Left lung (tissue), 10 donors: ENCODE results near the gene SPTBN4. TPM values are rescaled to one million over a fixed set of nuclear protein-coding genes. Genes with fewer than 3 reads are reported as not detected.
A peak's percentile ranks its signal among the peaks of the same experiment; 100 is the strongest.

Experiments
- ATAC-seq: fragments of 200-7000 bp; cut with Tn5 transposase; one replicate; pipeline ENCODE4 v1.9.1; 2020; ENCODE audit warnings: moderate library complexity
- DNase-seq, 4 donors: peaks; one replicate each; pipeline ENCODE4 v3.0.0-alpha.2; 2013 to 2020
- H3K27ac ChIP-seq, 2 donors: fragments of 200-600 bp; sonication (generic) in 1 of 2; one replicate each; pipeline versions ENCODE4 v1.5.0 to v1.8.0; 2020 to 2021
- H3K27me3 ChIP-seq, 2 donors: fragments of 200-600 bp; sonication (generic) in 1 of 2; one replicate each; pipeline versions ENCODE4 v1.5.0 to v1.8.0; 2020 to 2021
- H3K36me3 ChIP-seq, 2 donors: fragments of 200-600 bp; sonication (generic) in 1 of 2; one replicate each; pipeline versions ENCODE4 v1.5.0 to v1.8.0; 2020 to 2021
- H3K4me1 ChIP-seq, 2 donors: fragments of 200-600 bp; one replicate each; pipeline ENCODE4 v1.8.0; 2021
- H3K4me3 ChIP-seq, 2 donors: fragments of 200-600 bp; sonication (generic) in 1 of 2; one replicate each; pipeline versions ENCODE4 v1.5.0 to v1.8.0; 2020 to 2021; ENCODE audit warnings: mild to moderate bottlenecking in 1 of 2
- H3K9me3 ChIP-seq, 2 donors: fragments of 200-600 bp; sonication (generic) in 1 of 2; one replicate each; pipeline versions ENCODE4 v1.5.0 to v1.8.0; 2020 to 2021
- intact Hi-C, 2 donors: fragments of 100-400 bp; cut with DNase I; formaldehyde crosslinking; loops; one replicate each; pipeline versions ENCODE4 v1.11.2 to v1.14.2; 2022
- polyA plus RNA-seq, 6 donors: library from polyadenylated mRNA; unstranded; fragments of 120-200 nt; gene quantifications; one replicate each; pipeline ENCODE4 v1.2.1, GENCODE V29; 2013; ENCODE audit not compliant: insufficient read length in 6 of 6
- total RNA-seq, 2 donors: library from RNA; stranded (reverse); fragmentation: NEBNext Ultra II Directional; extraction: Animal tissue kit (Norgen Biotek cat#: 25700); gene quantifications; one replicate each; pipeline ENCODE4 v1.2.1, GENCODE V29; 2021
- TF ChIP-seq, protein P1 (sequence below), 2 donors: fragments of 200-600 bp; sonication (generic) in 1 of 2; IDR thresholded peaks; one replicate each; pipeline versions ENCODE4 v1.5.0 to v1.8.0; 2021; ENCODE audit warnings: antibody characterized with exemption in 2 of 2
- donor health status: DM: no; HTN: yes; CAD: no.
- donor health status: DM: no; HTN: no; CAD: no.

Gene SPTBN4
- total and polyA plus RNA-seq, 8 donors: 0.42 to 2.5 (median 1.3) TPM

- DNase-seq (no peak), ATAC-seq (no peak)
- no peak overlapping the region for H3K4me3 ChIP-seq
- peaks cover 0 to 18% of the 10 kb centered on the region in 2 donors for H3K36me3 ChIP-seq
- TF ChIP-seq, protein P1, sequence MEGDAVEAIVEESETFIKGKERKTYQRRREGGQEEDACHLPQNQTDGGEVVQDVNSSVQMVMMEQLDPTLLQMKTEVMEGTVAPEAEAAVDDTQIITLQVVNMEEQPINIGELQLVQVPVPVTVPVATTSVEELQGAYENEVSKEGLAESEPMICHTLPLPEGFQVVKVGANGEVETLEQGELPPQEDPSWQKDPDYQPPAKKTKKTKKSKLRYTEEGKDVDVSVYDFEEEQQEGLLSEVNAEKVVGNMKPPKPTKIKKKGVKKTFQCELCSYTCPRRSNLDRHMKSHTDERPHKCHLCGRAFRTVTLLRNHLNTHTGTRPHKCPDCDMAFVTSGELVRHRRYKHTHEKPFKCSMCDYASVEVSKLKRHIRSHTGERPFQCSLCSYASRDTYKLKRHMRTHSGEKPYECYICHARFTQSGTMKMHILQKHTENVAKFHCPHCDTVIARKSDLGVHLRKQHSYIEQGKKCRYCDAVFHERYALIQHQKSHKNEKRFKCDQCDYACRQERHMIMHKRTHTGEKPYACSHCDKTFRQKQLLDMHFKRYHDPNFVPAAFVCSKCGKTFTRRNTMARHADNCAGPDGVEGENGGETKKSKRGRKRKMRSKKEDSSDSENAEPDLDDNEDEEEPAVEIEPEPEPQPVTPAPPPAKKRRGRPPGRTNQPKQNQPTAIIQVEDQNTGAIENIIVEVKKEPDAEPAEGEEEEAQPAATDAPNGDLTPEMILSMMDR (IDR thresholded peaks at IDR 0.05): no peak
- H3K27ac ChIP-seq: no peak overlapping the region
- no peaks in the 10 kb centered on the region for H3K9me3 ChIP-seq
- peaks cover 28 to 50% of the 10 kb centered on the region in 2 donors for H3K27me3 ChIP-seq
- intact Hi-C loops: loop anchor here in 1 of 2 donors (10.0 kb wide), 1 partner anchor 59 kb away; no protein-coding TSS in a partner anchor
- peaks cover 0 to 27% of the 10 kb centered on the region in 2 donors for H3K4me1 ChIP-seq
Observed at GRCh38 chr19:40594255-40594654, 127.5 kb downstream of the SPTBN4 start.

DNA sequence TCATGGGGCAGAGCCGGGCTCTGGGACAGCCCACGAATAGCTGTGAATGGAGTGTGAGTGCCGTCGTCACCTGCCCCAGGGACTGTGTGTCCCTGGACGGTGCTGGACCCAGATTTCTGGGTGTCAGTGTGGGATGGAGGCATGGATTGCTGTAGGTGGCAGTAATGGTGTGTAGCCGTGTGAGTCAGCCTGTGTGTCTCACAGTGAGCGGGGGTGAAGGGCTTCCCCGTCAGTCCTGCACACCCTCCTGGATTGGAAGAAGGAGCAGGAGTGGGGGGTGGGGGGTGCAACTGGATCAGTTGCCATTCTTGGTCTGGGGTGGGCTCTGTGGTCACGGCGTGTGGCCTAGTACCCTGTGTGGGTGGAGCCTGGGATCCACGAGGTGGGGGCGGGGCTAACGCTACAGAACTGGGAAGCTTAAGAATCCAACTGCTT lies 127.9 kb downstream of the SPTBN4 start:
- Histone ChIP-seq H3K4me1 (peaks cover under 1 to 31% of the 10 kb centered on the region in 2 donors), H3K36me3 (peaks cover 0 to 16% of the 10 kb centered on the region in 2 donors), H3K4me3 (no peak overlapping the region), H3K27ac (no peak overlapping the region), H3K27me3 (peaks cover 32 to 54% of the 10 kb centered on the region in 2 donors), H3K9me3 (no peaks in the 10 kb centered on the region)
- DNase-seq (no peak), ATAC-seq (no peak)
- intact Hi-C loops: loop anchor here in 1 of 2 donors (10.0 kb wide), 1 partner anchor 60 kb away; no protein-coding TSS in a partner anchor
- TF ChIP-seq, protein P1 (IDR thresholded peaks at IDR 0.05): no peak

GRCh38 chr19:40596608-40597328 lies 130.0 kb downstream of the SPTBN4 start:
- Histone ChIP-seq H3K27ac (no peak overlapping the region), H3K27me3 (peaks cover 42 to 75% of the 10 kb centered on the region in 2 donors), H3K9me3 (no peaks in the 10 kb centered on the region), H3K4me1 (peaks cover 8 to 50% of the 10 kb centered on the region in 2 donors), H3K36me3 (no peaks in the 10 kb centered on the region), H3K4me3 (peak overlapping the region in 1 of 2 donors; percentile 15)
- TF ChIP-seq, protein P1 (IDR thresholded peaks at IDR 0.05): no peak
- peak; percentile 66 for ATAC-seq
- DNase-seq: peak in 3 of 4 donors; percentile 57 to 88 (median 68)
- intact Hi-C loops: loop anchor here in 1 of 2 donors (10.0 kb wide), 1 partner anchor 62 kb away; no protein-coding TSS in a partner anchor

DNA sequence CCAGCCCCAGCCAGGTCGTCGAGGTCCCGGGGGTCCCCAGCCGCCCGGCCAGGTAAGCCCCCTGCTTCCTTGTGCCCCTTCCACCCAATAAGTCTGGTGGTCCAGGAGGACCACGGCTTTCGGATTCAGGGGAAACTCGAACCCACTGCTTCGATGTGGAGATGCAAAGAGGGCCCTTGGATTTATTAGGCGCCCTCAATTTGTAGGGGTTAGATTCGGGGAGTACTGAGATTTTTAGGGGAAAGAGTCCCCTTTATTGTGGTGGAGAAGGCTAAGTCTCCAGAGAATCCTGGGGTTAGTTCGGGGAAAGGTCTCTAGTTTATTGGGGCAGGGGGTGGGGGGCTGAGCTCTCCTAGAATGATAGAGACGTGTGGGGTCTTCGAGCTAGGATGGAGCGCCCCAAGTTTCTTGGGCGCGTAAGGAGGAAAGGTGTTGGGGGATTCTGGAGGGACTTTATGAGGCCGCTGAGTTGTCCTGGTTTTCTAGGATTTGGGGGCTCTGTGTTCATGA lies 130.6 kb downstream of the SPTBN4 start:
- DNase-seq (no peak), ATAC-seq (no peak)
- Histone ChIP-seq H3K36me3 (no peaks in the 10 kb centered on the region), H3K27me3 (peaks cover 42 to 81% of the 10 kb centered on the region in 2 donors), H3K4me1 (peaks cover 10 to 54% of the 10 kb centered on the region in 2 donors), H3K4me3 (peak overlapping the region in 1 of 2 donors; percentile 15), H3K9me3 (no peaks in the 10 kb centered on the region), H3K27ac (no peak overlapping the region)
- TF ChIP-seq, protein P1 (IDR thresholded peaks at IDR 0.05): no peak
- intact Hi-C loops: loop anchor here in 1 of 2 donors (10.0 kb wide), 1 partner anchor 63 kb away; no protein-coding TSS in a partner anchor
